NCI-H2196 treated with DMSO at 0.1 percent for 48 hours (cell line): Measurements from ENCODE around the gene SETX.

ENCODE experiments used
- DNase-seq: peaks from one replicate; lab custom pipeline; 2025; ENCODE audit not compliant: unreplicated experiment; lab: John Stamatoyannopoulos, UW

Gene SETX

GRCh38 chr9:132224645-132225044 lies 130.1 kb downstream of the SETX start:
- no peak for DNase-seq

DNA sequence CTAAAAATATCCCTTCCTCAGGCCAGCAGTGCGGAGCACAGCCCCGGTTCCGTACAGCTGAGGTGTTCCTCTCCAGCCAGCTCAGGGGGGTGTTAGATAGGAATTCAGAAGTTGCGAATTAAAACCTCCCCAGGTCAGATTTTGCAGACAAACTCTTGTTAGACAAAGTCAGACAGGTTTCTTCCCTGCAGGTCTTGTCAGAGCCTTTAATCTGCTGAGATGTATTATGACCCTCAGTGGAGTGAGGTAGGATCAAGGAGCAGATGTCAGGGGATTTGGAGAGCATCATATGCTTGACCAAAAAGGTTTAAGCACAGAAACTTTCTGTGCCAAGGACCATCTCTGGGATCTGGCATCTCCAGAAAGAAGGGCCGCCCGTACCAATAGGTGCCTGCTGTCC lies 132.8 kb downstream of the SETX start:
- DNase-seq: no peak

DNA sequence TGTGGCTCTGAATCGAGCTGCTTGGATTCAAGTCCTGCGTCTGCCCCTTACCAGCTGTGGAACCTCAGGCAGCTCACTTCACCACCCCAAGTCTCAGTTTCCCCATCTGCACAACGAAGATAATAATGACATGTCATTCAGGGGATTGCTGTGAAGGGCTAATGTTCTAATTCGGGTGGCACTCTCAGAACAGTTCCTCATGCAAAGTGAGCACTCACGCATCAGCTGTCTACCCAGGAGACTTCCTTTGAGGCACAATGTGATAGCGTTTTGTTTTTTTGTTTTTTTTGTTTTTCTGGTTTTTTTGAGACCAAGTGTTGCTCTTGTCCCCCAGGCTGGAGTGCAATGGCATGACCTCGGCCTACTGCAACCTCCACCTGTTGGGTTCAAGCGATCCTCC lies 136.6 kb downstream of the SETX start:
- no peak for DNase-seq

- no peak for DNase-seq
Observed at GRCh38 chr9:132216861-132217619, 137.7 kb downstream of the SETX start.

DNA sequence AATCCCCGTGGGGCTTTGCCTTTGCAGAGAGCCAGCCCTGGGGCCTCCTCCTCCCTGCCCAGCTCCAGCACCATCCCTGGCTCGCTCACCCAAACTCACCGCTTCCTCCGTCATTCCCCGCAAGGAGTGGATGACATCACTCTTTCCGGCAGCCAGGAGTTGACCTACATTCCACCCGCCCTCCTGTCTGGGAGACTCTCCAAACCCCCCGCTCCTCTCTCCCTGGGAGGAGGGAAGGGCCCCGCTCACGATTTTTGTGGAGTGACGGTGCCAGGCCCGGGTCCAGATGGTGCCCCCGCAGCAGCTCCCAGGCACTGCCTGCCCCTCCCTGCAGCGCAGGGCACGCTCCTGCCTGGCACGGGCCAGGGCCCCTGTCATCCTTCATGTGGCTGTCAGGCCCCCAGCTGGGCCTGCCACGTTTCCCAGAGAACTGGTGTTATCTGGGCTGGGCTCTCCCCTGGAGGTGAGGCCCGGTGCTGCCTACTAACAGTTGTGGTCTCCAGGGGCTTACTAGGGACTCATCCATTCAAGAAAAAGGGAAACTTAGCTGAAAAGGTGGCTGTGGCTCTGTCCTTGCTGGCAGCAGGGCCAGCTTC lies 140.7 kb downstream of the SETX start:
- peak; percentile 82 for DNase-seq

- DNase-seq: no peak
Observed at GRCh38 chr9:132211570-132211969, 143.2 kb downstream of the SETX start.
